ENCODE measurements around the gene SNRNP48.

Gene SNRNP48

DNA sequence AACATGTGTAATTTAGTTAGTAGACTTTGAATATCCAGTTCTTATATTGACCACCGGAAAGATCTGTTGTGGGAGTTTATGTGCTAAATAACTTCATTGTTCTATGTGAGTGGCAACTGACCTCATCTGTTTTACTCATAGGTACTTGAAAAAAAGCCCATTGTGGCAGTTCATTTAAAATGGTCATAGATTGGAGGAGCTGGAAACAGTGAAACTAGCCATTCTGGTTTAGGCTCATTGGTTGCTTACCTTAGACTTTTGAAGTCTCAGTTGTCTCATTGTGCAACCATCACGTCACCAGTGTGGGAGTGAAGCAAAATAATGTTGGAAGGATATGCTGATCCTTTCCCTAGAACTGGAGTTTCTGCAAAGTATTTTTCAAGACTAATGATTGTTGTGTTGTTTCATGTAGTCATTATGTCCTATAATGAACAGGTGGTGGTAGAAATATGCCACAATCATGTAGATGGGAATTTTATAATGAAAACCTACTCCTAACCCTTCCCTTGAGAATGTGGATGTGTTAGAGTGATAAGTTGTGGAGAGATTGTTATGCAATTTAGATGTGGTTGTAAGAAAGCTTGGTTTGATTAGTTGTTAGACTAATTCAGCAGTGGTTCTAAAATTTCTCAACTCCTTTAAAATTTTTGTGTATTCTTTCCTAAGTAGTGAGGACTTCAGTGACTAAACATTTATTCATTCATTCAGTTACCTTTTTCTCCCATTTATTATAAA lies 30.2 kb upstream of the SNRNP48 start:
- no peak for DNase-seq

GRCh38 chr6:7561153-7561964 lies 28.6 kb upstream of the SNRNP48 start:
- DNase-seq: no peak

GRCh38 chr6:7562769-7563168 lies 27.2 kb upstream of the SNRNP48 start:
- no peak for DNase-seq

GRCh38 chr6:7566107-7566506 lies 23.9 kb upstream of the SNRNP48 start:
- DNase-seq: no peak

- DNase-seq: no peak
Observed at GRCh38 chr6:7566617-7567173, 23.3 kb upstream of the SNRNP48 start.

- DNase-seq: no peak
Observed at GRCh38 chr6:7568021-7568420, 22.0 kb upstream of the SNRNP48 start.

GRCh38 chr6:7569082-7569481 lies 20.9 kb upstream of the SNRNP48 start:
- DNase-seq: no peak

DNA sequence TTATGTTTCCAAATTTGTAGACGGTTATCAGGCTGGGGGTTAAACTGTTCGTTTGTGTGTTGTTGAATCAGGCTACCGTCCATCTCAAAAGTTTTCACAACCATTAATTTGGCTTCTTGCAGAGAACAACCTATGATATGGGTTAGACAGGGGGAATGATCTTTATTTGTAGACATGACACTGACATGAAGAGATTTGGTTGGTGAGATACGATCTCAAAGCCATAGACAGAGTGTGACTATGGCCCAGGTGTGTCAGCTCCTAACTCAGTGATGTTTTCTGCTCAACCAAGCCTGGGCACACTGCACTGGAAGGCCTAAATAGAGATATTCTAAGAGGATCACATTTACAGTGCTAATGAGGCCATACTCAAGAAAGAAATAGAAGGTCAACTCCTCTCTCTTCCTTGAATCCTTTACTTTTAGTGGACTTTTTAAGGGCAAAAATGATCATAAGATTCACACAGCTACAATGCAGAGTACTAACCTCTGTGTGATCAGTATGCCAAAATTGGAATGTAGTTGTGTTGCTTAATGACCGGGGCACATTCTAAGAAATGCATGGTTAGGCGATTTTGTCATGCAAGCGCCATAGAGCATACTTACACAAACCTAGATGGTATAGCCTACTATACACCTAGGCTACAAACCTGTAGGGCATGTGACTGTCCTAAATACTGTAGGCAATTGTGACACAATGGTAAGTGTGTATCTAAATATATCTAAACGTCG lies 17.6 kb upstream of the SNRNP48 start:
- no peak for DNase-seq

DNA sequence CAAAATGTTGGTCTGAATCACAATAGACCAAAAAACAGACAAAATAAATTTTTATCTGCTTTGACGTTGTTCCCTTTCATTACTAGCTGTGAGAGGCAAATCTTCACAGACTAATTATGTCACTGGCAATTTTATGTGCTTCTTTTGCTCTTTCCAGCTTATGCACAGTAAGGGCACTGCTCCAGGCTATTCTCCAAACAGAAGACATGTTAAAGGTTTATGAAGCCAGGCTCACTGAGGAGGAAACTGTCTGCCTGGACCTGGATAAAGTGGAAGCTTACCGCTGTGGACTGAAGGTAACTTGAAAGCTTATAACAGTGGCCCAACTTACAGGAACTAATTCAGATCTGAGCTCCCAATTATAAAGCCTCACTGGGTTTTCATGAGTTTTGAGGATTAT lies 15.5 kb upstream of the SNRNP48 start:
- DNase-seq: no peak

DNA sequence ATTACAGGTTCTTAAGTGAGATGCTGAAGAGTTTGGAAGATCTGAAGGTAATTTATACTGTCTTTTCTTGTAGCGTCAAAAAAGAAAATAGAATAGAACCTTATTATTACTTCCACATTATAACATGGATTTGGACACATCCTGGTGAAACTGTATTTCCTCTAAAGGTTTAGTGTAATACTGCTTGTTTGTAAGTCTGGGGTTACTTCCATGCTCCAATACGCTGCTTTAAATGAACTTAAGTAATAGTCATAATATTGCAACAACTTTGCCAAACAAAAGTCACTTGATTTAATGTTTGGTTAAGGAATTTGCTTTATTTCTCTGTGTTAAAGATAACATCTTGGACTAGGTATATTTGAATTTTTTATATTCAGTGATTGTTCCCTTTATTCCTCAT lies 11.5 kb upstream of the SNRNP48 start:
- no peak for DNase-seq

- no peak for DNase-seq
Observed at GRCh38 chr6:7578931-7579330, 11.1 kb upstream of the SNRNP48 start.

GRCh38 chr6:7579851-7580250 lies 10.1 kb upstream of the SNRNP48 start:
- no peak for DNase-seq

- DNase-seq: no peak
Observed at GRCh38 chr6:7580537-7580926, 9.5 kb upstream of the SNRNP48 start.

DNA sequence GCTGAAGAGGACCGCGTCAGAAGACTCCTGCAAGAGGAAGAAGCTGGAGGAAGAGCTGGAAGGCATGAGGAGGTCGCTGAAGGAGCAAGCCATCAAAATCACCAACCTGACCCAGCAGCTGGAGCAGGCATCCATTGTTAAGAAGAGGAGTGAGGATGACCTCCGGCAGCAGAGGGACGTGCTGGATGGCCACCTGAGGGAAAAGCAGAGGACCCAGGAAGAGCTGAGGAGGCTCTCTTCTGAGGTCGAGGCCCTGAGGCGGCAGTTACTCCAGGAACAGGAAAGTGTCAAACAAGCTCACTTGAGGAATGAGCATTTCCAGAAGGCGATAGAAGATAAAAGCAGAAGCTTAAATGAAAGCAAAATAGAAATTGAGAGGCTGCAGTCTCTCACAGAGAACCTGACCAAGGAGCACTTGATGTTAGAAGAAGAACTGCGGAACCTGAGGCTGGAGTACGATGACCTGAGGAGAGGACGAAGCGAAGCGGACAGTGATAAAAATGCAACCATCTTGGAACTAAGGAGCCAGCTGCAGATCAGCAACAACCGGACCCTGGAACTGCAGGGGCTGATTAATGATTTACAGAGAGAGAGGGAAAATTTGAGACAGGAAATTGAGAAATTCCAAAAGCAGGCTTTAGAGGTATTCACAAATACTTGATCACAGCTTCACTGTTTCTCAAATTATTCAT lies 8.9 kb upstream of the SNRNP48 start:
- DNase-seq: no peak

- DNase-seq: no peak
Observed at GRCh38 chr6:7585287-7585930, 4.6 kb upstream of the SNRNP48 start.

DNA sequence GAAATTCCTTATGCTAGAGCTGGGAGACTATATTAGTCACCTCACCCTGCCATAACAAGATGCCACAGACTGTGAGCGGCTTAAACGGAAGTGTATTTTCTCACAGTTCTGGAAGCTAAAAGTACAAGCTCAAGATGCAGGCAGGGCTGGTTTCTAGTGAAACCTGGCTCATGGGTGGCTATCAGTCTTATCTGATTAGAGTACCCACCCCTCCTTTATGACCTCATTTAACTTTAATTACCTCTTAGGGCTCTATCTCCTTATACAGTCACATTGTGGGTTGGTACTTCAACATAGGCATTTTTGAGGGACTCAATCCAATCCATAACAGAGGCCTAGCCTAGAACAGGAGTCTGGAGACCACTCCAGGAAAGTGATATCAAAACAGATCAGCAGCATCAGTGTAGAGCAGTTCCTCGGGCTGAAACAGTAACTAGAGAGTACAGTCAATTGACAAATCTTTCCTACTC lies 2.3 kb upstream of the SNRNP48 start:
- no peak for DNase-seq

GRCh38 chr6:7588506-7588905 lies 1.5 kb upstream of the SNRNP48 start:
- no peak for DNase-seq

- DNase-seq: no peak
Observed at GRCh38 chr6:7589221-7589620, 777 bp upstream of the SNRNP48 start.

DNA sequence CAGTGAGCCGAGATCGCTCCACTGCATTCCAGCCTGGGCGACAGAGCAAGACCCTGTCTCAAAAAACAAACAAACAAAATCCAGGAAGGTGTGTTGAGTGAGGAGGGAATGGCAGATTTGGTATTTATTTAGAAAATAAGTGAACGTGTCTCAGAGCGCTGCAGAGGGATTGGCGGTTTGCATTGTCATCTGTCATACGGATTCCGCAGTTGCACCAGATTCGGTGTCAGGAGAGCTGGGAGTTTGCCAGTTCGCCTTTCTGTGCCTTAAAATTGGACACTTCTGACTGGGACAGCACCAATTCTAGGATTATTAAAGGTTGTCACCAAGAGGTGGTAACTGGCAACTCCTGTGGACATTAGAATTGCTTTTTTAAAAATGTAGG lies 912 bp downstream of the SNRNP48 start:
- DNase-seq: no peak

DNA sequence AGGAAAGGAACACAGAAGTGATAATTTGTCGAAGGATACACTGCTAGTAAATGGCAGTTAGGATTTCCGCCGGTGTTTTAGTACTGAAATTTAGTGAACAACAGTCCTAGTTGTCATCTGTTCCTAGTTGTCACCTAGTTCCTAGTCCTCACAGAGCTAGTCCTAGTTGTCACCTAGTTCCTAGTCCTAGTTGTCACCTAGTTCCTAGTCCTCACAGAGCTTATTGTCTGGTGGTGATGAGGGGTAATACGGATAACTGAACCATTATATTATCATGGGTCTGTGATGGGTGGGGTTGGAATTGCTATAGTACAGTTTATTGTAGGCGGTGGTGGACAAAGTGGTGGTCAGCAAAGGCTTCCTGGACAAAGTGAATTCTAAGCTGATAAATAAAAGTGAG lies 1.8 kb downstream of the SNRNP48 start:
- no peak for DNase-seq

DNA sequence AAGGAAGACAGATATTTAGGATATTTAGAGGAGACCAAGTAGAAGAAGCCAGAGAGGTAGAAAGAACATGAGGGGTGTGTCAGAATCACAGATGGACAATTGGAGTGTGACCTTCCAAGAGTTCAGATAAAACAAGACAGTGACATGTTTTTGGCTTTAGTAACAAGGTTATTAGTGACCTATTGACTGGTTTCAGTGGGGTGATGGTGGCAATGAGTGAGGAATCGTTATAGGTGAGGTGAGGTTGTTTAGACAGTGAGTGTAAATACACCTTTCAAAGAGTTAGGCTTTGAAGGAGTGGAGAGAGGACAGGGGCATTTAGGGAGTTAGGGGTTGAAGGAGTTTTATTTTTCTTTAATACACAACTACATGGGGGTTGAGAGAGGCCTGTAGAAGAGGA lies 3.2 kb downstream of the SNRNP48 start:
- DNase-seq: no peak

DNA sequence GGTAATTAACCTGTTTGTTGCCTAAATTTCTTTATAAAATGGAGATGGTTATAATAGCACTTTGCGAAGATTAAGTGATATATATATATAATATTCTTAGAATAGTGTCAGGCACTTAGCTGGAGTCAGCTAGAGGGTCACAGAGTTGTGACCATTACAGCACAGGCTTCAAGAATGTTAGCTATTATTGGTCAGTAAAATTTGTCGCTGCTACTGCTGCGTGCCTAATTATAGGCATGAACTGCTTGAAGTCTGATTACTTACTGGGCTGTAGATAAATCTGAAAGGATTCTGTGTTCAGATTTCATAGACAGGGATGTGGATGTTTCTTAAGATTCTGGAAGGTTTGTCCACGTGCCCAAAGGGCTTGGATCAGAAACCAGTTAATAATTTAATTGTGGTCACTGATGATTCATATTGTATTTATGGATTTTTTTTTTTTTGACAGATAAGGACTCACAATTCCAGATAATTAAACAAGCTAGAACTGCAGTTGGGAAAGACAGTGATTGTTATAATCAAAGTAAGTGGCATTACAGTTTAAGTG lies 4.7 kb downstream of the SNRNP48 start:
- DNase-seq: no peak
